ENCODE data around the gene CABP1.

Gene CABP1

GRCh38 chr12:120690083-120690450 lies 49.6 kb downstream of the CABP1 start:
- H3K4me1 ChIP-seq: peaks cover 41% of the 10 kb centered on the region
- H3K27ac ChIP-seq: no peak overlapping the region
- H3K27me3 ChIP-seq (ENCODE audit: control insufficient read depth, insufficient read depth, low read length): no peaks in the 10 kb centered on the region
- H3K9ac ChIP-seq: no peak overlapping the region
- no peak overlapping the region for H3K4me2 ChIP-seq (ENCODE audit: low read length)
- H3K9me3 ChIP-seq (ENCODE audit: control insufficient read depth, low read length): no peaks in the 10 kb centered on the region
- TF ChIP-seq CTCF (IDR thresholded peaks at IDR 0.05): no peak
- no peak overlapping the region for H2AFZ ChIP-seq
- no peak overlapping the region for H3K4me3 ChIP-seq (ENCODE audit: low read depth, low read length)
- H3K79me2 ChIP-seq: peaks cover 42% of the 10 kb centered on the region
- no peaks in the 10 kb centered on the region for H3K36me3 ChIP-seq (ENCODE audit: control insufficient read depth, insufficient read depth, low read length)

- H2AFZ ChIP-seq: no peak overlapping the region
- H3K4me3 ChIP-seq (ENCODE audit: low read depth, low read length): no peak overlapping the region
- no peaks in the 10 kb centered on the region for H3K27me3 ChIP-seq (ENCODE audit: control insufficient read depth, insufficient read depth, low read length)
- no peaks in the 10 kb centered on the region for H3K9me3 ChIP-seq (ENCODE audit: control insufficient read depth, low read length)
- H3K36me3 ChIP-seq (ENCODE audit: control insufficient read depth, insufficient read depth, low read length): no peaks in the 10 kb centered on the region
- no peak overlapping the region for H3K9ac ChIP-seq
- H3K4me1 ChIP-seq: peaks cover 41% of the 10 kb centered on the region
- no peak overlapping the region for H3K4me2 ChIP-seq (ENCODE audit: low read length)
- H3K79me2 ChIP-seq: peaks cover 46% of the 10 kb centered on the region
- no peak for TF ChIP-seq CTCF (IDR thresholded peaks at IDR 0.05)
- H3K27ac ChIP-seq: peak overlapping the region; percentile 60
Measured at GRCh38 chr12:120690978-120691377, 50.6 kb downstream of the CABP1 start.

- Histone ChIP-seq H3K9me3 (ENCODE audit: control insufficient read depth, low read length) (no peaks in the 10 kb centered on the region), H3K9ac (no peak overlapping the region), H2AFZ (no peak overlapping the region), H3K79me2 (peaks cover 53% of the 10 kb centered on the region), H3K36me3 (ENCODE audit: control insufficient read depth, insufficient read depth, low read length) (no peaks in the 10 kb centered on the region), H3K4me1 (peaks cover 41% of the 10 kb centered on the region), H3K27me3 (ENCODE audit: control insufficient read depth, insufficient read depth, low read length) (no peaks in the 10 kb centered on the region), H3K4me3 (ENCODE audit: low read depth, low read length) (no peak overlapping the region), H3K4me2 (ENCODE audit: low read length) (peak overlapping the region; percentile 47), H3K27ac (peak overlapping the region; percentile 60)
- TF ChIP-seq CTCF (IDR thresholded peaks at IDR 0.05): no peak
Measured at GRCh38 chr12:120692524-120693033, 52.2 kb downstream of the CABP1 start.

GRCh38 chr12:120693848-120694247 lies 53.4 kb downstream of the CABP1 start:
- Histone ChIP-seq H3K27me3 (ENCODE audit: control insufficient read depth, insufficient read depth, low read length) (no peaks in the 10 kb centered on the region), H3K27ac (no peak overlapping the region), H3K9ac (no peak overlapping the region), H3K79me2 (peaks cover 41% of the 10 kb centered on the region), H2AFZ (no peak overlapping the region), H3K36me3 (ENCODE audit: control insufficient read depth, insufficient read depth, low read length) (no peaks in the 10 kb centered on the region), H3K9me3 (ENCODE audit: control insufficient read depth, low read length) (no peaks in the 10 kb centered on the region), H3K4me2 (ENCODE audit: low read length) (no peak overlapping the region), H3K4me3 (ENCODE audit: low read depth, low read length) (no peak overlapping the region), H3K4me1 (peaks cover 36% of the 10 kb centered on the region)
- no peak for TF ChIP-seq CTCF (IDR thresholded peaks at IDR 0.05)

GRCh38 chr12:120696626-120697025 lies 56.2 kb downstream of the CABP1 start:
- Histone ChIP-seq H3K4me1 (peaks cover 15% of the 10 kb centered on the region), H3K36me3 (ENCODE audit: control insufficient read depth, insufficient read depth, low read length) (no peaks in the 10 kb centered on the region), H3K4me3 (ENCODE audit: low read depth, low read length) (no peak overlapping the region), H3K9ac (no peak overlapping the region), H3K27ac (peak overlapping the region; percentile 12), H3K79me2 (peaks cover 27% of the 10 kb centered on the region), H2AFZ (no peak overlapping the region), H3K9me3 (ENCODE audit: control insufficient read depth, low read length) (no peaks in the 10 kb centered on the region), H3K27me3 (ENCODE audit: control insufficient read depth, insufficient read depth, low read length) (no peaks in the 10 kb centered on the region), H3K4me2 (ENCODE audit: low read length) (no peak overlapping the region)
- no peak for TF ChIP-seq CTCF (IDR thresholded peaks at IDR 0.05)

Measured in parathyroid adenoma (tissue), 2 donors.